GM23338 (cell line): ENCODE results near the gene SH3BP5. TPM values are rescaled to one million over a fixed set of nuclear protein-coding genes. Genes with fewer than 3 reads are reported as not detected.

Source experiments
- ATAC-seq: fragments of 200-7000 bp; cut with Tn5 transposase; 3 replicates; pipeline ENCODE4 v1.9.1; 2020
- DNase-seq: peaks from one replicate; pipeline ENCODE4 v3.0.0-alpha.2; 2015; ENCODE audit warnings: low spot score
- H2AFZ ChIP-seq: fragments of 200-600 bp; sonication (generic); 2 replicates; pipeline ENCODE4 v1.8.0; 2016; ENCODE audit warnings: antibody characterized with exemption, mild to moderate bottlenecking, moderate library complexity
- H3F3A ChIP-seq: fragments of 200-600 bp; sonication (generic); replicated peaks from 2 replicates; pipeline ENCODE4 v1.8.0; 2017; ENCODE audit warnings: antibody characterized with exemption, mixed run types, low read depth
- H3K27ac ChIP-seq: fragments of 200-600 bp; sonication (generic); 2 replicates; pipeline ENCODE4 v1.6.1; 2016; ENCODE audit warnings: low read depth
- H3K27me3 ChIP-seq: fragments of 200-600 bp; sonication (generic); 2 replicates; pipeline ENCODE4 v1.8.0; 2016; ENCODE audit warnings: mild to moderate bottlenecking, mixed run types, moderate library complexity; ENCODE audit not compliant: insufficient read depth
- H3K36me3 ChIP-seq: fragments of 200-600 bp; sonication (generic); 2 replicates; pipeline ENCODE4 v1.8.0; 2016; ENCODE audit warnings: mild to moderate bottlenecking; ENCODE audit not compliant: insufficient read depth
- H3K4me1 ChIP-seq: fragments of 200-600 bp; sonication (generic); 2 replicates; pipeline ENCODE4 v1.8.0; 2016; ENCODE audit warnings: mild to moderate bottlenecking, moderate library complexity; ENCODE audit not compliant: insufficient read depth
- H3K4me2 ChIP-seq: fragments of 200-600 bp; sonication (generic); 2 replicates; pipeline ENCODE4 v1.7.1; 2017; ENCODE audit warnings: mixed run types
- H3K4me3 ChIP-seq: fragments of 200-600 bp; sonication (generic); 2 replicates; pipeline ENCODE4 v1.6.1; 2016; ENCODE audit warnings: mixed run types
- H3K79me2 ChIP-seq: fragments of 200-600 bp; sonication (generic); replicated peaks from 2 replicates; pipeline ENCODE4 v1.8.0; 2017; ENCODE audit warnings: mild to moderate bottlenecking; ENCODE audit not compliant: insufficient read depth
- H3K9me2 ChIP-seq: fragments of 200-600 bp; sonication (generic); 2 replicates; pipeline ENCODE4 v1.8.0; 2017; ENCODE audit not compliant: insufficient read depth
- H4K20me1 ChIP-seq: fragments of 200-600 bp; sonication (generic); replicated peaks from 2 replicates; pipeline ENCODE4 v1.8.0; 2017; ENCODE audit warnings: mild to moderate bottlenecking; ENCODE audit not compliant: insufficient read depth
- H3K27ac Mint-ChIP-seq: 2 replicates; pipeline ENCODE4 v1.8.0; 2020; ENCODE audit warnings: inconsistent platforms, mild to moderate bottlenecking, moderate library complexity, mixed read lengths
- H3K27me3 Mint-ChIP-seq: 3 replicates; pipeline ENCODE4 v1.8.0; 2022; ENCODE audit warnings: low read depth, mild to moderate bottlenecking, moderate library complexity, mixed read lengths, inconsistent platforms; ENCODE audit not compliant: insufficient read depth, poor library complexity
- H3K36me3 Mint-ChIP-seq: 3 replicates; pipeline ENCODE4 v1.8.0; 2021; ENCODE audit warnings: low read depth, mild to moderate bottlenecking, inconsistent platforms, moderate library complexity, mixed read lengths
- H3K4me1 Mint-ChIP-seq: 3 replicates; pipeline ENCODE4 v1.8.0; 2020; ENCODE audit warnings: mild to moderate bottlenecking, inconsistent platforms, mixed read lengths
- H3K4me3 Mint-ChIP-seq: 3 replicates; pipeline ENCODE4 v1.8.0; 2021; ENCODE audit warnings: moderate library complexity, mild to moderate bottlenecking, inconsistent platforms, mixed read lengths
- H3K9me3 Mint-ChIP-seq: 3 replicates; pipeline ENCODE4 v1.8.0; 2020; ENCODE audit warnings: moderate library complexity, mild to moderate bottlenecking, inconsistent platforms, mixed read lengths
- CREB1 ChIP-seq: fragments of 250-450 bp; sonication (Bioruptor Pico); IDR thresholded peaks from 2 replicates; pipeline ENCODE4 v1.5.0; 2020; ENCODE audit warnings: low read depth, mild to moderate bottlenecking, moderate library complexity
- CTCF ChIP-seq, 2 experiments: fragments of 200-600 bp in 1 of 2; sonication (generic) in 1 of 2; conservative IDR thresholded peaks; 2 replicates each; pipeline versions ENCODE4 v1.5.1 to v1.6.1; 2016 to 2017; ENCODE audit warnings: antibody characterized with exemption in 2 of 2, low read depth in 2 of 2, mild to moderate bottlenecking in 2 of 2, moderate library complexity in 1 of 2
- EZH2phosphoT487 ChIP-seq: fragments of 200-600 bp; sonication (generic); IDR thresholded peaks from one replicate; pipeline ENCODE4 v1.8.1; 2018; ENCODE audit warnings: antibody characterized with exemption; ENCODE audit not compliant: unreplicated experiment
- JUNB ChIP-seq: IDR thresholded peaks from one replicate; pipeline ENCODE4 v1.6.1; 2016; ENCODE audit warnings: antibody characterized with exemption; ENCODE audit not compliant: unreplicated experiment
- NANOG ChIP-seq: IDR thresholded peaks from 2 replicates; pipeline ENCODE4 v1.6.1; 2016; ENCODE audit warnings: antibody characterized with exemption, borderline replicate concordance
- POLR2AphosphoS5 ChIP-seq: IDR thresholded peaks from 2 replicates; pipeline ENCODE4 v1.6.1; 2016; ENCODE audit warnings: antibody characterized with exemption, low read depth
- STAT1 ChIP-seq: IDR thresholded peaks from one replicate; pipeline ENCODE4 v1.6.1; 2016; ENCODE audit warnings: antibody characterized with exemption; ENCODE audit not compliant: unreplicated experiment
- ZNF114 ChIP-seq: fragments of 250-450 bp; sonication (Bioruptor Pico); IDR thresholded peaks from 2 replicates; pipeline ENCODE4 v1.5.0; 2020; ENCODE audit warnings: mild to moderate bottlenecking, moderate library complexity
- ZNF331 ChIP-seq: fragments of 250-450 bp; sonication (Bioruptor Pico); IDR thresholded peaks from 2 replicates; pipeline ENCODE4 v1.5.0; 2020; ENCODE audit warnings: low read depth, mild to moderate bottlenecking, moderate library complexity
- polyA plus RNA-seq: library from polyadenylated mRNA; unstranded; fragments of >200 nt; fragmentation: Nextera tagmentation; extraction: Ambion mirVana; gene quantifications from 2 replicates; pipeline ENCODE4 v1.2.1, GENCODE V29; 2016
- total RNA-seq: library from RNA; depleted of rRNA; stranded (reverse); fragments of >200 nt; shearing (Covaris generic); gene quantifications from 2 replicates; pipeline ENCODE4 v1.2.3, GENCODE V29; 2014
- TF ChIP-seq, protein P1 (sequence below): IDR thresholded peaks from 2 replicates; pipeline ENCODE4 v1.6.1; 2016; ENCODE audit warnings: antibody characterized with exemption
- TF ChIP-seq, protein P2 (sequence below): IDR thresholded peaks from one replicate; pipeline ENCODE4 v1.6.1; 2018; ENCODE audit warnings: antibody characterized with exemption; ENCODE audit not compliant: unreplicated experiment

Gene SH3BP5
- total and polyA plus RNA-seq, 2 experiments from 2014 or later, result 5.8 to 9.1 TPM

- TF ChIP-seq ZNF114 (CRISPR knock-in tag) (no peak), ZNF331 (CRISPR knock-in tag) (no peak), POLR2AphosphoS5 (no peak), CREB1 (CRISPR knock-in tag) (no peak), CTCF (conservative IDR thresholded peaks at IDR 0.05; ENCODE audit: low read depth in 2 of 2) (no peak), JUNB (no peak)
- TF ChIP-seq, protein P1, sequence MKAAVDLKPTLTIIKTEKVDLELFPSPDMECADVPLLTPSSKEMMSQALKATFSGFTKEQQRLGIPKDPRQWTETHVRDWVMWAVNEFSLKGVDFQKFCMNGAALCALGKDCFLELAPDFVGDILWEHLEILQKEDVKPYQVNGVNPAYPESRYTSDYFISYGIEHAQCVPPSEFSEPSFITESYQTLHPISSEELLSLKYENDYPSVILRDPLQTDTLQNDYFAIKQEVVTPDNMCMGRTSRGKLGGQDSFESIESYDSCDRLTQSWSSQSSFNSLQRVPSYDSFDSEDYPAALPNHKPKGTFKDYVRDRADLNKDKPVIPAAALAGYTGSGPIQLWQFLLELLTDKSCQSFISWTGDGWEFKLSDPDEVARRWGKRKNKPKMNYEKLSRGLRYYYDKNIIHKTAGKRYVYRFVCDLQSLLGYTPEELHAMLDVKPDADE, result no peak
Measured at GRCh38 chr3:15263926-15264325, 68.5 kb downstream of the SH3BP5 start.

GRCh38 chr3:15263120-15263519 is 69.3 kb downstream of the SH3BP5 start:
- Mint-ChIP-seq H3K4me3 (no peak overlapping the region), H3K27me3 (no peaks in the 10 kb centered on the region), H3K4me1 (no peaks in the 10 kb centered on the region), H3K27ac (no peak overlapping the region), H3K36me3 (peaks cover 10% of the 10 kb centered on the region), H3K9me3 (no peaks in the 10 kb centered on the region)
- H3K27ac ChIP-seq, result no peak overlapping the region
- ATAC-seq (no peak), DNase-seq (no peak)
- H3K4me2 ChIP-seq, result no peak overlapping the region
- H3K9me2 ChIP-seq, result peaks cover 3% of the 10 kb centered on the region; the same call in 1 of the 2 replicates
- H3F3A ChIP-seq, result no peaks in the 10 kb centered on the region
- no peaks in the 10 kb centered on the region; the same call in 1 of the 2 replicates for H3K79me2 ChIP-seq
- no peaks in the 10 kb centered on the region for H4K20me1 ChIP-seq
- no peaks in the 10 kb centered on the region for H3K4me1 ChIP-seq
- H3K4me3 ChIP-seq, result no peak overlapping the region
- H2AFZ ChIP-seq, result no peak overlapping the region
- H3K27me3 ChIP-seq, result no peaks in the 10 kb centered on the region
- no peaks in the 10 kb centered on the region for H3K36me3 ChIP-seq
- TF ChIP-seq STAT1 (no peak), JUNB (no peak), ZNF114 (CRISPR knock-in tag) (no peak), NANOG (no peak), ZNF331 (CRISPR knock-in tag) (no peak), CREB1 (CRISPR knock-in tag) (no peak), EZH2phosphoT487 (no peak), POLR2AphosphoS5 (no peak)
- TF ChIP-seq, protein P1, result no peak
- TF ChIP-seq, protein P2, sequence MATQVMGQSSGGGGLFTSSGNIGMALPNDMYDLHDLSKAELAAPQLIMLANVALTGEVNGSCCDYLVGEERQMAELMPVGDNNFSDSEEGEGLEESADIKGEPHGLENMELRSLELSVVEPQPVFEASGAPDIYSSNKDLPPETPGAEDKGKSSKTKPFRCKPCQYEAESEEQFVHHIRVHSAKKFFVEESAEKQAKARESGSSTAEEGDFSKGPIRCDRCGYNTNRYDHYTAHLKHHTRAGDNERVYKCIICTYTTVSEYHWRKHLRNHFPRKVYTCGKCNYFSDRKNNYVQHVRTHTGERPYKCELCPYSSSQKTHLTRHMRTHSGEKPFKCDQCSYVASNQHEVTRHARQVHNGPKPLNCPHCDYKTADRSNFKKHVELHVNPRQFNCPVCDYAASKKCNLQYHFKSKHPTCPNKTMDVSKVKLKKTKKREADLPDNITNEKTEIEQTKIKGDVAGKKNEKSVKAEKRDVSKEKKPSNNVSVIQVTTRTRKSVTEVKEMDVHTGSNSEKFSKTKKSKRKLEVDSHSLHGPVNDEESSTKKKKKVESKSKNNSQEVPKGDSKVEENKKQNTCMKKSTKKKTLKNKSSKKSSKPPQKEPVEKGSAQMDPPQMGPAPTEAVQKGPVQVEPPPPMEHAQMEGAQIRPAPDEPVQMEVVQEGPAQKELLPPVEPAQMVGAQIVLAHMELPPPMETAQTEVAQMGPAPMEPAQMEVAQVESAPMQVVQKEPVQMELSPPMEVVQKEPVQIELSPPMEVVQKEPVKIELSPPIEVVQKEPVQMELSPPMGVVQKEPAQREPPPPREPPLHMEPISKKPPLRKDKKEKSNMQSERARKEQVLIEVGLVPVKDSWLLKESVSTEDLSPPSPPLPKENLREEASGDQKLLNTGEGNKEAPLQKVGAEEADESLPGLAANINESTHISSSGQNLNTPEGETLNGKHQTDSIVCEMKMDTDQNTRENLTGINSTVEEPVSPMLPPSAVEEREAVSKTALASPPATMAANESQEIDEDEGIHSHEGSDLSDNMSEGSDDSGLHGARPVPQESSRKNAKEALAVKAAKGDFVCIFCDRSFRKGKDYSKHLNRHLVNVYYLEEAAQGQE, result no peak

More at GRCh38 chr3:15263926-15264325, 68.5 kb downstream of the SH3BP5 start:
- ATAC-seq (no peak), DNase-seq (no peak)
- H3F3A ChIP-seq, result no peaks in the 10 kb centered on the region
- Mint-ChIP-seq H3K4me3 (no peak overlapping the region), H3K27me3 (no peaks in the 10 kb centered on the region), H3K4me1 (no peaks in the 10 kb centered on the region), H3K9me3 (no peaks in the 10 kb centered on the region), H3K27ac (no peak overlapping the region), H3K36me3 (peaks cover 4% of the 10 kb centered on the region)
- no peaks in the 10 kb centered on the region for H3K36me3 ChIP-seq
- no peaks in the 10 kb centered on the region; the same call in 1 of the 2 replicates for H3K79me2 ChIP-seq
- no peak overlapping the region for H3K4me2 ChIP-seq
- no peak overlapping the region for H3K27ac ChIP-seq
- H3K9me2 ChIP-seq, result peaks cover 3% of the 10 kb centered on the region; the same call in 1 of the 2 replicates
- no peaks in the 10 kb centered on the region for H3K4me1 ChIP-seq
- H2AFZ ChIP-seq, result no peak overlapping the region
- H3K27me3 ChIP-seq, result no peaks in the 10 kb centered on the region
- no peak overlapping the region for H3K4me3 ChIP-seq
- no peaks in the 10 kb centered on the region for H4K20me1 ChIP-seq
